Stimulated activated CD4-positive, alpha-beta T cell treated with anti-CD3 and anti-CD28 coated beads, Interleukin-15, amount 100 ng/mL, for 24 hours (primary cell): ENCODE data around the gene CREB3L1.

ENCODE experiments used
- DNase-seq: peaks from one replicate; pipeline ENCODE4 v3.0.0-alpha.2; 2020

Gene CREB3L1

DNA sequence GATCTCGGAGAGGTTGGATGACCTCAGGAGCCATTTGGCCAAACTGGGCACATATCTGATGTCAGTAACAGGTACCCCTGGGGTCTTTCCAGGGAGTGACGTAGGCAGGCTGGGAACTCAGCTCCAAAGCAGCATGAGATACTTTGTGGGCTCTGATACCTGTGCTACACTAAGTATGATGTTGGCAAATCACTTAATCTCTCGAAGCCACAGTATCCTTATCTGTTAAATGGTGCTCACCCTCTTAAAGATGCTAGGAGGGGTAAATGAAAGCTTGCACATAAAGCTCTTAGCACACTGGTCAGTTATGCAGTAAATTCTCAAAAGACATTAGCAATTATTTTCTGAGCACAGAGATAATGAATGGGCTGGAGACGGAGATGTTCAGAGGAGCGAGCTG lies 52.7 kb downstream of the CREB3L1 start:
- DNase-seq, result no peak

DNA sequence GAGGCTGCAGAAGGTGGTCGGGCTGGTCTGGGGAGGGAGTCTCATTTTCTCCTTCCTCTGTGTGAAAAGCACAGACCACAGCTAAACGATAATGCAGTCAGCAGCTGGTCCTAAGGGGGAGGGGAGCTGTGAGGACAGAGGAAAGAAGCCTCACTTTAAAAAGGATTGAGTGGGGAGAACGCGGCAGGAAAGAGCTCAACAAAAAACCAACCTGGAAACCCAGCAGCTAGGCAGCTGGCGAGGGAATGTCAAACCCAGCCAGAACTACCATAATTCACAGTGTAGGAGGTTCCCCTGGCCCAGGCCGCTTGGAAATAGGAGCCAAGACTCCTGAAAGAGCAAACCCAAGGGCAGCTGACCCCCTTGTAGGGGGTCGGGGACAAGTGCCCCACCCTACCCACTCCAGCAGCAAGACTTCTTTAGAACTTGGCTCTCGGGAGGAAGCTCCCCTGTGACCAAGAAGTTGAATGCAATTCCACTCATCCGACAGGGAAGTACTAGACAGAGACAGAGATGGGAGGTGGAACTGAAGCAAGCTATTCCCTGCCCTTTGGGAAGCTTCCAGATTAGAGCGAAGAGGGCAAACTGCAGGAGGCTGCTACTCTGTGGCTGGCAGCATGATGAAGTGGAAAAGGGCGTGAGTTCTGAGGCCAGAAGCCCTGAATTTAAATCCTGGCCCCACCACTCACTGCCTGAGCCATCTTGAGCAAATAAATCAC lies 53.3 kb downstream of the CREB3L1 start:
- DNase-seq, result no peak

DNA sequence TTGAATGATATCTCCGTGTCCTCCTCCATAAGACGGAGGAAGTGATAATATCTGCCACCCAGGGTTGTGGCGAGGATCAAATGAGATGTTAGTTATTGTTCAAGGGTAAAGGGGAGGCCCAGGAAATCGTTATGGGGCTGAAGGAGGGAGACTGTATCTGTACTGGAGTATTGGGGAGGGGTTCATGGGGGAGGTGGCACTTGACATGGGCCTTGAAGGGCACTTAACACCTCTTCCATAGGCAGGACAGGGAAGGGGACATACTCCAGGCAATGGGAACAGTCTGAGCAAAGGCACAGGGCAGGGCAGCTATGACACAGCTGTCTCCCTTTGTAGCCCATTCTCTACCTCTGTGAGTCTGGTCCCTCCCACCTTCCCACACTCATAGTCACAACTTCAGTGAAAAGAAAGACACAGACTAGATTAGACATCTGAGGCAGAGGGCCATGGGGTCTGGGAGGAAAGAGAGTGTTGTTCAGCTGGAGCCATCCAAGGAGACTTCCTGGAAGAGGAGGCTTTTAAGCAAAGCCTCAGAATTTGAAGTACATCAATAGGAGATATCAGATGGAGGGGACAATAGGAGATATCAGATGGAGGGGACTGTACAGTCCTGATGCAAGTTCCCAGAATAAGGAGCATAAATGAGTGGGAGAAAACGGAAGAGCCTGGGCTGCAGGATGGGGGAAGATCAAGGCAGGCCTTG lies 54.0 kb downstream of the CREB3L1 start:
- peak; percentile 59 for DNase-seq

- no peak for DNase-seq
These were observed 54.7 kb downstream of the CREB3L1 start for GRCh38 chr11:46332093-46332567.

DNA sequence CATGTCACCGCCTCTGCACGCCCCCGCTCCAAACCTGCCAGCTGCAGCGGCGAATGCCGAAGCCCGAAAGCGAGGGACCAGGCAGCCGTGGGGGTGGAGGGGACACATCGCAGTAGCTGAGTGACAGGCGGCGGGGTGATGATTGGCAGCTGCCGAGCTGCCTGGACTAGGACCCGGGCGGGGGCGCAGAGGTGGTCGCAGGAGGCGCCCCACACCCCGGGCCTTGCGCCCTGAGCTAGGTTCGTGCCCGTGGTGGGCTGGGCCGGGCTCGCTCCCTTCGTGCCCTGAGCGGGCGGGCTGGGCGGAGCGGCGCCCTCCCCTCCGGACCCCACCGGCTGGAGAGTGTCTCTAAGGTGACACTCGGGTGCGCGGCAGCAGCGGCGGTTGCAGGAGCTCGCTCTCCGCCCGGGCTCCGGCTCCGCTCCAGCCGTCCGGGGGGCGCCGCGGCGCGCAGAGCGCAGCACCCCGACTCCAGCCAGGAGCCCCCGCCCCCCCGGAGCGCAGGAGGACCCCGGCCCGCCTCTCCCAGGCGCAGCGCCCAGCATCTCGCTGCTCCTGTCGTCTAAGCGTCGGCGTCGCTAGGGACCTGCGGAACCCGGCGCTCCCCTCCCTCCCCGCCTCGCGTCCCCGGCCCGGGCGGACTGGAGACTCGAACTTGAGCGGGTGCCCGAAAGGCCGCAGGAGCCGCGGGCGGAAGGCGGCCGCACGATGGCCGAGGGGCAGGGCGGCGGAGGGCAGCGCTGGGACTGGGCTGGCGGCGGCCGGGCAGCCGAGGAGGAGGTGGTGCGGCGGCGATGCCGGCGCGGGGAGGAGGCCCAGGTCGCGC lies 55.3 kb downstream of the CREB3L1 start:
- DNase-seq, result peak; percentile 71

DNA sequence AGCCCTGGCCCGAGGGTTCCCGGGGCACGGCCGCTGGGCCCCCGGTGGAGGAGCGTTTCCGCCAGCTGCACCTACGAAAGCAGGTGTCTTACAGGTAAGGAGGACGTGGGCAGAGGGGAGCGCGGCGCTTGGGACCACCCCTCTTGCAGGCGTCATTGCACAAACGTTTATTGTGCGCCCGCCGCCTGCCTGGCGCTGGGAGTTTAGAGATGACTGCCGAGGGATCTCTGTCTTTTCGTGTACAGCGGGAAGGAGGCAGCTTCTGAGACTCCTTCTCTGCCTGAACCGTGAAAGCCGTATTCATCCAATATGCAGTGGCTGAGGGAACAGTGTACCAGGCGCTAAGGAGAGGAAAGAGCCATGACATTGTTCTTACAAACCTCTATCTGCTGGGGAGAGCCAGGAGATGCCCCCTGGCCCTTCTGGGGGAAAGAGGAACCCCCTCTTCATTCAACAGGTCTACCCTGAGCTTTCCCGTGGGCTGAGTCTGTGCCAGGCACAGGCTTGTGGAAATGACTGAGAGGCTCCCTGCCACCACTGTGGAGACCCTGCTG lies 56.0 kb downstream of the CREB3L1 start:
- DNase-seq, result no peak

GRCh38 chr11:46334211-46334610 lies 56.7 kb downstream of the CREB3L1 start:
- DNase-seq, result no peak

- DNase-seq, result no peak
These were observed 57.8 kb downstream of the CREB3L1 start for GRCh38 chr11:46335271-46335670.

GRCh38 chr11:46335890-46336562 lies 58.6 kb downstream of the CREB3L1 start:
- no peak for DNase-seq

GRCh38 chr11:46336563-46337180 lies 59.2 kb downstream of the CREB3L1 start:
- DNase-seq, result no peak

DNA sequence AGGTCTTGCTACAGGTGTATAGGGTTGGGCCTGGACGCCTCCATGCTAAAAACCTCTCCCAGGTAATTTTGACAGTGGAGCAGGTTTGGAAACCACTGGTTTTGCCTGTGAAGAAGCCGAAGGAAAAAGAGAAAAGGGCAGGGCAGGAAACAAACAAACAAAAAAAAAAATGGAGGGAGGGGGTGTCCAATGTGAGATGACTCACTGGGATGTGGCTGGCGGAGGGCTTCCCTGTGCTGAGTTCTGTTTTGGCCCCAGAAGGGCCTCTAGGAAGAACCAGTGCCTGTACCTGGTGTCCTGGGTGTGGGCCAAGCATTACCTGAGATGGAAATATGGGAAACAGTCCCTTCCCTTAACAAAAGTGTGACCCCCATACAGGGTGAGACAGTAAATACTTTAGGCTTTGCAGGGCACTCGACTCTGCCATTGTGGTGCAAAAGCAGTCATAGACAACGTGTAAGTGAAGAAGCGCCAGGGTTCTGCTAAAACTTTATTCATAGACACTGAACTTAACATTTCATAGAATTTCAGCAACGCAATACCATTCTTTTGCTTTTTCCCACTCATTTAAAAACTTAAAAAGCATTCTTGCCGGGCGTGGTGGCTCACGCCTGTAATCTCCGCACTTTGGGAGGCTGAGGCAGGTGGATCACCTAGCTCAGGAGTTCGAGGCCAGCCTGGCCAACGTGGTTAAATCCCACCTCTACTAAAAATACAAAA lies 60.3 kb downstream of the CREB3L1 start:
- DNase-seq, result no peak

GRCh38 chr11:46338636-46338987 lies 61.1 kb downstream of the CREB3L1 start:
- peak; percentile 27 for DNase-seq

GRCh38 chr11:46338988-46339666 lies 61.7 kb downstream of the CREB3L1 start:
- no peak for DNase-seq

- DNase-seq, result no peak
These were observed 62.4 kb downstream of the CREB3L1 start for GRCh38 chr11:46339816-46340215.

DNA sequence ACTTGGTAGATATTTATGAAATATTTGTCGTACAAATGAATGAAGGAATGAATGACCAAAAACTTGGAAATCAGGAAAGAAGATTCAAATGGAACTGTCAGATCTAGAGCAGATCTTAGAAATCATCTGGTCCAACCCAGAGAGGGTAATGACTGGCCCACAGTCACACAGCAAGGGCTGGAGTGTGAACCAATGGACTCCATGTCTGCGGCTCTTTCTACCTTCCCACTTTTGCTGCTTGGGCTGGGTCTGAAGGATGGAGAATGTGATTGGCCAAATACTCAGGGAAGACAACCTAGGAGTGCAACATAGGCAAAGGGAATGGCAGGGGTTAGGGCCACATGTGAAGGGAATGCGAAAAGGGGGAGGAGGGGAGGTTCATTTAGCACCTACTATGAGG lies 64.0 kb downstream of the CREB3L1 start:
- DNase-seq, result no peak

- no peak for DNase-seq
These were observed 64.8 kb downstream of the CREB3L1 start for GRCh38 chr11:46342239-46342638.

GRCh38 chr11:46343520-46343919 lies 66.1 kb downstream of the CREB3L1 start:
- DNase-seq, result no peak

- DNase-seq, result peak; percentile 51
These were observed 67.7 kb downstream of the CREB3L1 start for GRCh38 chr11:46345131-46345597.

- DNase-seq, result peak; percentile 52
These were observed 68.5 kb downstream of the CREB3L1 start for GRCh38 chr11:46345881-46346484.

- DNase-seq, result peak; percentile 88
These were observed 69.6 kb downstream of the CREB3L1 start, which contains the start of gene DGKZ for GRCh38 chr11:46346886-46347636. Gene DGKZ (plus strand): TSS chr11:46347463. CDS start chr11:46347660, 197 bp downstream.
